Measurements from ENCODE around the gene FBLN1.

GRCh38 chr22:45562537-45563361 is 60.1 kb downstream of the FBLN1 start:
- TF ChIP-seq CTCF (conservative IDR thresholded peaks at IDR 0.05 in 1 of 2, IDR thresholded peaks at IDR 0.05 in 1 of 2; ENCODE audit: extremely low read depth in 1 of 2, insufficient read depth in 1 of 2, low read depth in 1 of 2, low read length in 2 of 2) (no peak), EZH2 (IDR thresholded peaks at IDR 0.05; ENCODE audit: borderline replicate concordance, low read length) (no peak)
